Effector CD4-positive, alpha-beta T cell (primary cell): ENCODE results near the gene TPRN.

Source experiments
- DNase-seq: peaks from one replicate; pipeline ENCODE4 v3.0.0-alpha.2; 2020

Gene TPRN

GRCh38 chr9:137170486-137171148 is 29.9 kb downstream of the TPRN start:
- DNase-seq, result no peak

DNA sequence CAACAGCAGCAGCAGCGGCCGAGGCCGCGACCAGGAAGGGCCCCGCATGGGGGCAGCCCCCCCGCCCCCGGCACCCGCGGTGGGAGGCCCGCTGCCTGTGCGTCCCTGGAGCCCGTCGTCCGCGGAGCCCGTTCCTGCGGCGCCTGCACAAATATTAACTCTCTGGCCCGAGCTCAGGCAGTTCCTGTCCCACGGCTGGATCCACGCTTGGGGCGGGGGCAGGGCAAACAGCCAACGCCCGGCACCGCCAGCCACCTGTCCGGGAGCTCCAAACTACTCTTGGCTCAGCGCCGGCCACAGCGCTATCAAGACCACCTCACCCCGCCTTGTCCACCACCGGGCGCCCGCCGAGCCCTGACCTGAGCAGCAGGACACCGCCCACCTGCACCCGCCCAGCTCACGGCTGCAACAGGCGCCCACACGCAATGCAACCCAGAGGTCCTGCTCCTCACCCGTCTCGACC is 30.6 kb downstream of the TPRN start, which contains the start of gene LRRC26:
LRRC26 (minus strand) TSS at position 156 of the 463 bp plus-strand sequence; CDS start at position 48, 108 bp downstream.
- no peak for DNase-seq

- DNase-seq, result no peak
Observed at GRCh38 chr9:137168904-137169856, 31.4 kb downstream of the TPRN start.

GRCh38 chr9:137168573-137168903 is 32.0 kb downstream of the TPRN start:
- DNase-seq, result no peak

- DNase-seq, result no peak
Observed at GRCh38 chr9:137167747-137168572, 32.6 kb downstream of the TPRN start.

DNA sequence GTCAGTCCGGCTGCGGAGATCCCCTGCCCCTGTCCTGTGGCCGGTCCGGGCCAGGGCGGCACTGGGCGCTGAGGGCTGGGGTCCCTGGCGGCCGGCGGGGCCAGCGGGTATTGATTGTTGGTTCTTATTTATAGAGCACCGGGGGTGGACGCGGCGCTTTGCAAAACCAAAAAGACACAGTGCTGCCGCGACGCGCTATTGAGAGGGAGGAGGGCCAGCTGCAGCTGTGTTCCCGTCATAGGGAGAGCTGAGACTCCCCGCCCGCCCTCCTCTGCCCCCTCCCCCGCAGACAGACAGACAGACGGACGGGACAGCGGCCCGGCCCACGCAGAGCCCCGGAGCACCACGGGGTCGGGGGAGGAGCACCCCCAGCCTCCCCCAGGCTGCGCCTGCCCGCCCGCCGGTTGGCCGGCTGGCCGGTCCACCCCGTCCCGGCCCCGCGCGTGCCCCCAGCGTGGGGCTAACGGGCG is 33.2 kb downstream of the TPRN start:
- DNase-seq, result no peak

DNA sequence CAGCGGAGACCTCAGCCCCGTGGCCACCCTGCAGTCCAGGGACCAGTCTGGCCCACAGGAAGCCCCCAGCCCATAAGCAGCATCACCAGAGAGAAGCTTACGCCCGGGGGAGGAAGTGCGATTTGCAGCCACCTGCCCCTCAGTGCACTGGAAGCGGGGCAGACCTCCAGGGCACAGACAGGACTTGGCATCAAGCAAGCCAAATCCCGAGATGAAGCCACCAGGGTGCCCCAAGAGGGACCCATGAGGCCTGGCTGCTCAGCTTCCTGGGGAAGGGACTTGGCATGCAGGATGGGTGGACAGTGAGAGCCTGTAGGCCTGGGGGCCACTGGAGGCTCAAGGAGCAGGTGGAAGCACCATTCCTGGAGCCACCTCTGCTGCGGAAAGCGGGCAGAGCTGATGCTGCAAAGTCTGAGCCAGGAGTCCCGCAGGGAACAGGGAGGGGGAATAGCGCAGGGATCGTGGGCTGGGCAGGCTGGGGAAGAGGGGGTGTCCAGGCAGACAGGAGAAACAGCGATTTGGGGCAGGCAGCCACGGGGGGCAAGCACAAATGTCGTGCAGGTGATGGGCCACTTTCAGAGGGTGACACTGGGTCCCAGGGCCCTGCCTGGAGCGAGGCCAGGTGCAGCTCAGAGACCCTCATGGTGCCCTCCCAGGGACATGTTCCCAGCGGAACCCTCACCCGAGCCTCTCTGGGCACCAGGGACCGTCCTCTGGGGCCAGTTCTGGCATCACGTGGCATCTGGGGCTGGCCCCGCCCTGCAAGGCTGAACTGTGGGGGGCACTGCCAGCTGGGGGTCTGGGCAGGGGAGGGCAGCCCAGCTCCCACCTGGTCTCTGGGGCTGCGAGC is 33.9 kb downstream of the TPRN start:
- no peak for DNase-seq

DNA sequence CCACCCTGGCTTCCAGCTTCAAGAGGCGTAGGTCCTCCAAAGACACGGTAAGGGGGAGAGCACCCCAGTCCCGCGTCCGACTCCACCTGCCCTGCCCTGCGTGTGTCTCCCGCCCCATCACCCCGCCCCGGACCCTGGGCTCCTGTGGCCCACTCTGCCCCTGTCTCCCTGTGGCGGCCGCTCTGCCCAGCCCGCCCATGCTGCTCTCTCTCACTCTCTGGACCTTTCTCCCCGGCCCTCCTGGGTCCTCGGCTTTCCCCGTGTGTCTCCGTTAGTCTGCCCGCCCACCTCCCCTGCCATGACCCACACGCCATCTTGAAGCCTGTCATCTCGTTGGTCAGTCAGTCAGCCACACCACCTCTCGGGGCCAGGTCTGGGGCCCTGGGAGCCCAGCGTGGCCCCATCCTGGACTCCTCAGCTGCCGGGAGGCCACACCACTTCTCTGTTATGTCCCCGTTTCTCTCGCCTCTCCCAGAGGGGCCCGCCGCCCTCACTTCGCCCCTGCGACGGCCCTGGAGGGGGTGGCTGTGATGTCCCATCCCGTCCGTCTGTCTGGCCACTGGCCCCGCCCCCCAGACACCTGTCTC is 35.2 kb downstream of the TPRN start:
- no peak for DNase-seq

GRCh38 chr9:137164370-137165249 is 35.9 kb downstream of the TPRN start:
- DNase-seq, result no peak

DNA sequence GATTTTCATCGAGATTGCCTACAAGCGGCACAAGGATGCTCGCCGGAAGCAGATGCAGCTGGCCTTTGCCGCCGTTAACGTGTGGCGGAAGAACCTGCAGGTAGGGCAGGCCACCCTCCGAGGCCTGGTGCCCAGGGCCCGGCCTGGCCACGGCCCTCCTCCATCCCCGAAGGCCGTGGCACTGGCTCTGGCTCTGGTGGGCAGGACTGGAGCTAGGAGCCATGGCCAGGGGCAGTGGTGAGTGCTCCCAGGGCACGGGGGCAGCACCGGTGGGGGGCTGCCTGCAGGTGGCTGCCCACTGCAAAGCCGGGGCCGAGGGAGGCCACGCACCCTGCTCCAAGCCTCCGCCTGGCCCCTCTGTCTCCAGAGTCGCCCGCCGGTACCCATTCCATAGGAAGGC is 36.7 kb downstream of the TPRN start:
- DNase-seq, result no peak

- DNase-seq, result no peak
Observed at GRCh38 chr9:137163365-137163715, 37.2 kb downstream of the TPRN start.

DNA sequence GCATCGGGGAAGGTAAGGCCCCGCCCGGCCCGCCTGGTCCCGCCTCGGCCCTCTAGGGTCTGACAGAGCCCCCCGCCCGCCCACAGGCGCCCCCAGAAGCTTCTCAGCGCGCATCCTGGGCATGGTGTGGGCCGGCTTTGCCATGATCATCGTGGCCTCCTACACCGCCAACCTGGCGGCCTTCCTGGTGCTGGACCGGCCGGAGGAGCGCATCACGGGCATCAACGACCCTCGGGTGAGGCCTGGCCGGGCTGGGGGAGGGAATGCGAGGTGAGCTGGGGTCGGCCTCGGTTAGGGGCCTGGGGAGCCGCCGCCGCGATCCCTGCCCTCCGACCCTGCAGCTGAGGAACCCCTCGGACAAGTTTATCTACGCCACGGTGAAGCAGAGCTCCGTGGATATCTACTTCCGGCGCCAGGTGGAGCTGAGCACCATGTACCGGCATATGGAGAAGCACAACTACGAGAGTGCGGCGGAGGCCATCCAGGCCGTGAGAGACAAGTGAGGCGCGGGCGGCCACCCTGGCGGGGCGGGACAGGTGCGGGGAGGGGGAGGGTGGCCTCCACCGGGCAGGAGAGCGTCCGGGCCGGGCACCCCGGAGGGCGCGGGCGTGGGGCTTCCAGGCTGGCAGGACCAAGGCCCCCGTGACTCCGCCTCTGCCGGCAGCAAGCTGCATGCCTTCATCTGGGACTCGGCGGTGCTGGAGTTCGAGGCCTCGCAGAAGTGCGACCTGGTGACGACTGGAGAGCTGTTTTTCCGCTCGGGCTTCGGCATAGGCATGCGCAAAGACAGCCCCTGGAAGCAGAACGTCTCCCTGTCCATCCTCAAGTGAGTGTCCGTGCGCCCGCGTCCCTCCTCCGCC is 37.8 kb downstream of the TPRN start:
- DNase-seq, result no peak

- DNase-seq, result no peak
Observed at GRCh38 chr9:137161558-137162486, 38.7 kb downstream of the TPRN start.

GRCh38 chr9:137160716-137161557 is 39.6 kb downstream of the TPRN start:
- no peak for DNase-seq

- DNase-seq, result no peak
Observed at GRCh38 chr9:137160054-137160425, 40.5 kb downstream of the TPRN start.

- DNase-seq, result no peak
Observed at GRCh38 chr9:137159105-137160053, 41.2 kb downstream of the TPRN start.
